Lung (tissue), 12 donors: ENCODE data around the gene LHCGR. TPM values are rescaled to one million over a fixed set of nuclear protein-coding genes. Genes with fewer than 3 reads are reported as not detected.

Source experiments
- ATAC-seq: fragments of 200-7000 bp; cut with Tn5 transposase; one replicate; pipeline ENCODE4 v1.9.1; 2020; ENCODE audit warnings: moderate number of reproducible peaks; ENCODE audit not compliant: insufficient read depth, low FRiP score
- DNase-seq, 3 donors: peaks; one replicate each; pipeline ENCODE4 v3.0.0-alpha.2; 2013 to 2017
- H3K27ac ChIP-seq, 2 donors: one replicate each; pipeline ENCODE4 v1.5.1; 2013; ENCODE audit warnings: mild to moderate bottlenecking in 2 of 2, moderate library complexity in 2 of 2, control low read depth in 1 of 2, inconsistent platforms in 1 of 2, low read depth in 1 of 2, low read length in 1 of 2
- H3K27me3 ChIP-seq, 3 donors: one replicate each; pipeline ENCODE4 v1.5.1; 2013; ENCODE audit warnings: low read length in 2 of 3; ENCODE audit not compliant: control insufficient read depth in 3 of 3, insufficient read depth in 3 of 3
- H3K36me3 ChIP-seq, 4 donors: one replicate each; pipeline ENCODE4 v1.5.1; 2013; ENCODE audit warnings: low read length in 4 of 4, mild to moderate bottlenecking in 1 of 4, moderate library complexity in 1 of 4; ENCODE audit not compliant: control insufficient read depth in 4 of 4, insufficient read depth in 4 of 4
- H3K4me1 ChIP-seq, 5 donors: one replicate each; pipeline ENCODE4 v1.5.1; 2013; ENCODE audit warnings: low read length in 5 of 5, mild to moderate bottlenecking in 2 of 5, moderate library complexity in 1 of 5; ENCODE audit not compliant: control insufficient read depth in 5 of 5, insufficient read depth in 5 of 5
- H3K4me3 ChIP-seq: one replicate; pipeline ENCODE4 v1.5.1; 2013; ENCODE audit warnings: mild to moderate bottlenecking, control low read depth, moderate library complexity
- H3K9ac ChIP-seq, 2 donors: one replicate each; pipeline ENCODE4 v1.5.1; 2013; ENCODE audit warnings: low read length in 2 of 2, control low read depth in 1 of 2; ENCODE audit not compliant: insufficient read depth in 1 of 2
- H3K9me3 ChIP-seq, 4 donors: one replicate each; pipeline ENCODE4 v1.5.1; 2013; ENCODE audit warnings: low read length in 3 of 4, mild to moderate bottlenecking in 1 of 4, moderate library complexity in 1 of 4; ENCODE audit not compliant: control insufficient read depth in 4 of 4, insufficient read depth in 3 of 4
- WGBS, 2 donors: extraction: QIAGEN DNeasy Blood & Tissue Kit; methylation state at CpG; one replicate each; pipeline ENCODE4 v1.1.7; 2013; 5-methylcytosine and 5-hydroxymethylcytosine counted together
- polyA plus RNA-seq, 2 donors: library from polyadenylated mRNA; stranded (reverse); fragments of 200-250 nt; gene quantifications; one replicate each; pipeline ENCODE4 v1.2.1, GENCODE V29; 2013
- total RNA-seq, 2 donors: library from RNA; depleted of rRNA in 1 of 2; stranded (reverse); fragments of >200 nt in 1 of 2; gene quantifications; one replicate each; pipeline ENCODE4 v1.2.1, GENCODE V29; 2014 to 2021
- TF ChIP-seq, protein P1 (sequence below): IDR thresholded peaks from 2 replicates; pipeline ENCODE4 v1.5.1; 2012; ENCODE audit warnings: mild to moderate bottlenecking; ENCODE audit errors: control extremely low read depth, extremely low read depth
- donor health status: control.
- donor health status: control.
- donor health status: Bipolar disorder and iron deficiency.
- donor health status: healthy.
- donor health status: DM: yes; HTN: yes; CAD: no.

LHCGR gene
- total and polyA plus RNA-seq, 4 donors: 0.02 to 0.26 (median 0.09) TPM

- no peak for DNase-seq
- Histone ChIP-seq H3K4me3 (no peak overlapping the region), H3K4me1 (no peaks in the 10 kb centered on the region), H3K9ac (no peak overlapping the region), H3K36me3 (no peaks in the 10 kb centered on the region), H3K27me3 (no peaks in the 10 kb centered on the region), H3K27ac (no peak overlapping the region), H3K9me3 (no peaks in the 10 kb centered on the region)
- 61 to 89% methylated on average over 2 of the region's 2 CpGs for WGBS, 2 donors
- ATAC-seq: no peak
- TF ChIP-seq, protein P1, sequence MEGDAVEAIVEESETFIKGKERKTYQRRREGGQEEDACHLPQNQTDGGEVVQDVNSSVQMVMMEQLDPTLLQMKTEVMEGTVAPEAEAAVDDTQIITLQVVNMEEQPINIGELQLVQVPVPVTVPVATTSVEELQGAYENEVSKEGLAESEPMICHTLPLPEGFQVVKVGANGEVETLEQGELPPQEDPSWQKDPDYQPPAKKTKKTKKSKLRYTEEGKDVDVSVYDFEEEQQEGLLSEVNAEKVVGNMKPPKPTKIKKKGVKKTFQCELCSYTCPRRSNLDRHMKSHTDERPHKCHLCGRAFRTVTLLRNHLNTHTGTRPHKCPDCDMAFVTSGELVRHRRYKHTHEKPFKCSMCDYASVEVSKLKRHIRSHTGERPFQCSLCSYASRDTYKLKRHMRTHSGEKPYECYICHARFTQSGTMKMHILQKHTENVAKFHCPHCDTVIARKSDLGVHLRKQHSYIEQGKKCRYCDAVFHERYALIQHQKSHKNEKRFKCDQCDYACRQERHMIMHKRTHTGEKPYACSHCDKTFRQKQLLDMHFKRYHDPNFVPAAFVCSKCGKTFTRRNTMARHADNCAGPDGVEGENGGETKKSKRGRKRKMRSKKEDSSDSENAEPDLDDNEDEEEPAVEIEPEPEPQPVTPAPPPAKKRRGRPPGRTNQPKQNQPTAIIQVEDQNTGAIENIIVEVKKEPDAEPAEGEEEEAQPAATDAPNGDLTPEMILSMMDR: no peak
Measured at GRCh38 chr2:48738806-48739205, 16.7 kb downstream of the LHCGR start.

DNA sequence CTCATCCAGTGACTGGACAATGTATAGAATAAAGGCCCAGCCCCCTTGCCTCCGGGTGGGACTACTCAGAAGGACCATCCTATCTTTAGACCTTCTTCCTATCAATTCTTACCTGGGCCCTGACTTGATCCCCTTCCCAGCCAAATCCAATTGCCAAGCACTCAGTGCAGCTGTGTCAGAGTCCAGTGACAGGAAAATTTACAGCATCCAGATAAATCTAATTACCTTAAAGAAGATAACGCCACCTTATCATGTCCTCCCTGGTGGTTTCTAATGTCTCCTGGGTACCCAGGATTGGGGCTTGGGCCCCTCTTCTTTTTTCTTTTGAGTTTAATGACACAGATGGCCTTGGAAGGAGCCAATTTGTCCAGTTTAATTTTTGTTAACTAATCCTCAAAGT, 19.3 kb downstream of the LHCGR start:
- WGBS, 2 donors: 73 to 81% methylated on average over 2 of the region's 2 CpGs
- ATAC-seq (no peak), DNase-seq (no peak)
- Histone ChIP-seq H3K4me1 (no peaks in the 10 kb centered on the region), H3K27ac (no peak overlapping the region), H3K4me3 (no peak overlapping the region), H3K36me3 (no peaks in the 10 kb centered on the region), H3K9ac (no peak overlapping the region), H3K27me3 (no peaks in the 10 kb centered on the region), H3K9me3 (no peaks in the 10 kb centered on the region)
- TF ChIP-seq, protein P1: no peak

GRCh38 chr2:48734576-48735303, 20.8 kb downstream of the LHCGR start:
- H3K27me3 ChIP-seq: no peaks in the 10 kb centered on the region
- DNase-seq (no peak), ATAC-seq (no peak)
- no peak overlapping the region for H3K27ac ChIP-seq
- no peak overlapping the region for H3K4me3 ChIP-seq
- H3K9ac ChIP-seq: no peak overlapping the region
- TF ChIP-seq, protein P1: no peak
- H3K4me1 ChIP-seq: no peaks in the 10 kb centered on the region
- no peaks in the 10 kb centered on the region for H3K36me3 ChIP-seq
- WGBS, 2 donors: 65 to 80% methylated on average over 5 of the region's 5 CpGs
- no peaks in the 10 kb centered on the region for H3K9me3 ChIP-seq
